Hair follicle dermal papilla cell (primary cell): ENCODE data around the gene KLK6. TPM values are rescaled to one million over a fixed set of nuclear protein-coding genes. Genes with fewer than 3 reads are reported as not detected.

Experiments
- total RNA-seq: library from RNA; depleted of rRNA; stranded (reverse); fragments of >200 nt; gene quantifications from 2 replicates; pipeline ENCODE4 v1.2.3, GENCODE V29; 2012

The KLK6 gene
- total RNA-seq, result 0.61 TPM in 1 of 2 replicates, not detected in the other

GRCh38 chr19:50969413-50969760, at the start of gene KLK6:
Gene KLK6 (minus strand): TSS chr19:50969591. CDS start chr19:50968104, 1,487 bp downstream.

GRCh38 chr19:51001515-51001914, 32.1 kb upstream of the KLK6 start, which contains the start of gene KLK8:
Gene KLK8 (minus strand): TSS chr19:51001604. CDS start chr19:51001167, 437 bp downstream.

DNA sequence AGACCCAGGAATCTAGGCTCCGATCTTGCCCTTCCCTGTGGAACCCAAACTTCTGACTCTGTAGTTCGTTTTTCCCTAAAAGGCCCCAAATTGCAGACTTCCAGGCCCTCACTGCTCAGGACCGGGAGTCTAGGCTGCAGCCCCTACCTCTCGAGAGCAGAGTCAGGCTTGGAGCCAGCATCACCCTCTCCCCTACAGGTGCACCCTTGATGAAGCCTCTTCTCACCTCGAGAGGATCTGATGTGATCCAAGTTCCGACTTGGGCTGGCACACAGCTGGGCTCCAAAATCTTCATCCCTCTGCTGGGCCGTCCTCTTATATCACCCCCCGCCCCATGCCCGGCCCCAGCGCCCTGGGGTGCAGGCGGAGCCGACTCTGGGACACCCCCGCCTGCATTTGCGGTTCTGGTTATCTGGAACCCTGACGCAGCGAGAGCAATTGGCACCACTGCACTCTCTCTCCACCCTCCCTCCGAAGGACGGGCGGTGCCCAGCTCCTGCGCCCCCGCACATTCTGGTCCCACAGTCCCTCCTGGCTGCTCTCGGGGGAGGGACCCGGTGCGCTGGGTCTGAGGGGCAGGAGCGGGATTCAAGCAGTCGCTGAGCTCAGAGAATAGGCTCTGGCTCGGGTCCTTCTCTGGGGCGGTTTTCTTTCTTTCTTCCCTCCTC, 14.4 kb upstream of the KLK6 start, which contains the start of gene KLK7:
KLK7 (minus strand) TSS at position 293 of the 668 bp plus-strand sequence. CDS start 1,518 bp downstream, outside the sequence.

GRCh38 chr19:50952910-50953309, 16.5 kb downstream of the KLK6 start, which contains the start of gene KLK5:
Gene KLK5 (minus strand): TSS chr19:50953038. CDS start chr19:50952657, 381 bp downstream.

GRCh38 chr19:50911206-50912101, 57.9 kb downstream of the KLK6 start, which contains the start of gene KLK4:
Gene KLK4 (minus strand): TSS chr19:50911395. CDS start chr19:50910738, 657 bp downstream.

Other genes with a start within 250 kb of the KLK6 start
- gene SHANK1, start 249.8 kb downstream of the KLK6 start, total RNA-seq, result 10.4 and 14.0 TPM in 2 replicates
- gene CLEC11A, start 246.2 kb downstream of the KLK6 start, total RNA-seq, result 56.5 and 68.2 TPM in 2 replicates
- not detected in 2 replicates for gene GPR32, start 199.1 kb downstream of the KLK6 start, total RNA-seq
- not detected in 2 replicates for gene ACP4, start 179.2 kb downstream of the KLK6 start, total RNA-seq
- gene KLK1, start 145.8 kb downstream of the KLK6 start, total RNA-seq, result not detected in 2 replicates
- gene KLK15, start 136.0 kb downstream of the KLK6 start, total RNA-seq, result not detected in 2 replicates
- not detected in 2 replicates for gene KLK3, start 114.7 kb downstream of the KLK6 start, total RNA-seq
- not detected in 2 replicates for gene KLK2, start 96.2 kb downstream of the KLK6 start, total RNA-seq
- gene KLK4, start 58.2 kb downstream of the KLK6 start, total RNA-seq, result not detected in 2 replicates
- gene KLK5, start 16.6 kb downstream of the KLK6 start, total RNA-seq, result 0.65 and 3.3 TPM in 2 replicates
- gene KLK7, start 14.3 kb upstream of the KLK6 start, total RNA-seq, result 0.32 and 0.49 TPM in 2 replicates
- gene KLK8, start 32.0 kb upstream of the KLK6 start, total RNA-seq, result 0.16 and 0.49 TPM in 2 replicates
- gene KLK10, start 50.1 kb upstream of the KLK6 start, total RNA-seq, result 0.12 TPM in 1 of 2 replicates, not detected in the other
- not detected in 2 replicates for gene KLK11, start 57.0 kb upstream of the KLK6 start, total RNA-seq
- not detected in 2 replicates for gene KLK12, start 65.4 kb upstream of the KLK6 start, total RNA-seq
- gene KLK13, start 95.5 kb upstream of the KLK6 start, total RNA-seq, result not detected in 2 replicates
- gene KLK14, start 113.3 kb upstream of the KLK6 start, total RNA-seq, result not detected in 2 replicates
- 5.3 and 5.4 TPM in 2 replicates for gene CTU1, start 138.8 kb upstream of the KLK6 start, total RNA-seq
- gene SIGLEC9, start 155.3 kb upstream of the KLK6 start, total RNA-seq, result not detected in 2 replicates
- gene SIGLEC7, start 172.7 kb upstream of the KLK6 start, total RNA-seq, result not detected in 2 replicates